ENCODE measurements around the gene NBPF1. TPM values are rescaled to one million over a fixed set of nuclear protein-coding genes. Genes with fewer than 3 reads are reported as not detected.
"Not testable (repeated sequence)": the region's sequence is repeated elsewhere in the genome, so short reads cannot be mapped to it uniquely, and the experiment has no call there.

Gene NBPF1
- total RNA-seq, 1 experiment from 2014 or later, result 46.0 TPM

GRCh38 chr1:16630661-16631247, 17.4 kb upstream of the NBPF1 start:
- Histone ChIP-seq H3K9me3 (ENCODE audit: control insufficient read depth in 1 of 2, insufficient read depth in 1 of 2, low read depth in 1 of 2, low read length in 2 of 2) (no peaks in the 10 kb centered on the region), H3K9me2 (ENCODE audit: insufficient read depth) (no peaks in the 10 kb centered on the region), H3K36me3 (ENCODE audit: control insufficient read depth in 1 of 2, insufficient read depth in 2 of 2, low read length in 2 of 2) (peaks cover 41 to 44% of the 10 kb centered on the region in 2 experiments; a peak in 3 of 4 replicates), H3K27ac (ENCODE audit: low read depth, low read length) (no peak overlapping the region; the same call in 1 of the 2 replicates), H2AFZ (ENCODE audit: low read depth, low read length, poor library complexity, severe bottlenecking) (no peak overlapping the region), H3K27me3 (ENCODE audit: insufficient read depth, low read length) (no peaks in the 10 kb centered on the region), H3K4me2 (ENCODE audit: low read length) (no peak overlapping the region), H3K9ac (ENCODE audit: low read length) (no peak overlapping the region), H3K4me3 (replicated peaks in 1 of 2; ENCODE audit: low read depth in 1 of 2, low read length in 2 of 2) (no peak overlapping the region), H3K79me2 (ENCODE audit: insufficient read depth, low read length) (peaks cover 10% of the 10 kb centered on the region), H3K4me1 (ENCODE audit: control insufficient read depth in 1 of 2, insufficient read depth in 2 of 2, low read length in 2 of 2) (no peaks in the 10 kb centered on the region), H4K20me1 (ENCODE audit: insufficient read depth) (no peaks in the 10 kb centered on the region)
- no peak for ATAC-seq
- ChIA-PET RAD21 (ENCODE audit: low non-redundant PET in 1 of 2, low total read pairs in 2 of 2, uncharacterized antibody in 2 of 2, unreplicated experiment in 2 of 2) (no interaction called here), CTCF (interaction anchor here (1.2 kb wide), 1 partner anchor 10 kb away, joined by 4 read pairs; no protein-coding TSS in a partner anchor), POLR2A (no interaction called here)
- intact Hi-C loops (cut with micrococcal nuclease), result no loop called here
- no peak for DNase-seq (ENCODE audit: low read depth, low spot score)
- TF ChIP-seq CBX3 (IDR thresholded peaks at IDR 0.05; ENCODE audit: low read depth) (no peak), EZH2 (IDR thresholded peaks at IDR 0.05) (no peak), SRF (IDR thresholded peaks at IDR 0.05; ENCODE audit: low read depth) (no peak), POLR2AphosphoS5 (IDR thresholded peaks at IDR 0.05; ENCODE audit: low read depth, low read length) (no peak), SIN3A (IDR thresholded peaks at IDR 0.05; ENCODE audit: low read depth) (no peak), TCF7L2 (IDR thresholded peaks at IDR 0.05; ENCODE audit: borderline replicate concordance, extremely low read depth, insufficient read depth, insufficient read length) (no peak), ATF3 (IDR thresholded peaks at IDR 0.05) (no peak), RAD21 (IDR thresholded peaks at IDR 0.05; ENCODE audit: low read depth) (no peak), CEBPB (IDR thresholded peaks at IDR 0.05; ENCODE audit: low read depth) (no peak), ELF1 (IDR thresholded peaks at IDR 0.05; ENCODE audit: borderline replicate concordance, low read depth) (no peak), POLR2A (IDR thresholded peaks at IDR 0.05; ENCODE audit: borderline replicate concordance, extremely low read depth, insufficient read depth, insufficient read length) (no peak), ZNF274 (IDR thresholded peaks at IDR 0.05; ENCODE audit: low read depth, low read length) (no peak), JUND (IDR thresholded peaks at IDR 0.05) (no peak)
- TF ChIP-seq, protein P1, sequence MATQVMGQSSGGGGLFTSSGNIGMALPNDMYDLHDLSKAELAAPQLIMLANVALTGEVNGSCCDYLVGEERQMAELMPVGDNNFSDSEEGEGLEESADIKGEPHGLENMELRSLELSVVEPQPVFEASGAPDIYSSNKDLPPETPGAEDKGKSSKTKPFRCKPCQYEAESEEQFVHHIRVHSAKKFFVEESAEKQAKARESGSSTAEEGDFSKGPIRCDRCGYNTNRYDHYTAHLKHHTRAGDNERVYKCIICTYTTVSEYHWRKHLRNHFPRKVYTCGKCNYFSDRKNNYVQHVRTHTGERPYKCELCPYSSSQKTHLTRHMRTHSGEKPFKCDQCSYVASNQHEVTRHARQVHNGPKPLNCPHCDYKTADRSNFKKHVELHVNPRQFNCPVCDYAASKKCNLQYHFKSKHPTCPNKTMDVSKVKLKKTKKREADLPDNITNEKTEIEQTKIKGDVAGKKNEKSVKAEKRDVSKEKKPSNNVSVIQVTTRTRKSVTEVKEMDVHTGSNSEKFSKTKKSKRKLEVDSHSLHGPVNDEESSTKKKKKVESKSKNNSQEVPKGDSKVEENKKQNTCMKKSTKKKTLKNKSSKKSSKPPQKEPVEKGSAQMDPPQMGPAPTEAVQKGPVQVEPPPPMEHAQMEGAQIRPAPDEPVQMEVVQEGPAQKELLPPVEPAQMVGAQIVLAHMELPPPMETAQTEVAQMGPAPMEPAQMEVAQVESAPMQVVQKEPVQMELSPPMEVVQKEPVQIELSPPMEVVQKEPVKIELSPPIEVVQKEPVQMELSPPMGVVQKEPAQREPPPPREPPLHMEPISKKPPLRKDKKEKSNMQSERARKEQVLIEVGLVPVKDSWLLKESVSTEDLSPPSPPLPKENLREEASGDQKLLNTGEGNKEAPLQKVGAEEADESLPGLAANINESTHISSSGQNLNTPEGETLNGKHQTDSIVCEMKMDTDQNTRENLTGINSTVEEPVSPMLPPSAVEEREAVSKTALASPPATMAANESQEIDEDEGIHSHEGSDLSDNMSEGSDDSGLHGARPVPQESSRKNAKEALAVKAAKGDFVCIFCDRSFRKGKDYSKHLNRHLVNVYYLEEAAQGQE (IDR thresholded peaks at IDR 0.05; ENCODE audit: low read depth), result no peak
- BruUV-seq (replicated peaks), result no TSS peak

GRCh38 chr1:16629916-16630530, 16.7 kb upstream of the NBPF1 start:
- H3K9me2 ChIP-seq (ENCODE audit: insufficient read depth); H3K9ac ChIP-seq (ENCODE audit: low read length); H3K4me2 ChIP-seq (ENCODE audit: low read length); intact Hi-C loops (cut with micrococcal nuclease); DNase-seq (ENCODE audit: low read depth, low spot score); H3K79me2 ChIP-seq (ENCODE audit: insufficient read depth, low read length); POLR2A ChIA-PET; H2AFZ ChIP-seq (ENCODE audit: low read depth, low read length, poor library complexity, severe bottlenecking); RAD21 ChIA-PET (ENCODE audit: low non-redundant PET in 1 of 2, low total read pairs in 2 of 2, uncharacterized antibody in 2 of 2, unreplicated experiment in 2 of 2); H3K27ac ChIP-seq (ENCODE audit: low read depth, low read length); H3K27me3 ChIP-seq (ENCODE audit: insufficient read depth, low read length); BruUV-seq (replicated peaks); H4K20me1 ChIP-seq (ENCODE audit: insufficient read depth); H3K4me3 ChIP-seq (replicated peaks in 1 of 2; ENCODE audit: low read depth in 1 of 2, low read length in 2 of 2); CTCF ChIA-PET; H3K9me3 ChIP-seq (ENCODE audit: control insufficient read depth in 1 of 2, insufficient read depth in 1 of 2, low read depth in 1 of 2, low read length in 2 of 2); H3K4me1 ChIP-seq (ENCODE audit: control insufficient read depth in 1 of 2, insufficient read depth in 2 of 2, low read length in 2 of 2): not testable (repeated sequence)
- peaks cover 44 to 49% of the 10 kb centered on the region in 2 experiments; a peak in 3 of 4 replicates for H3K36me3 ChIP-seq (ENCODE audit: control insufficient read depth in 1 of 2, insufficient read depth in 2 of 2, low read length in 2 of 2)
- peak; percentile 55 for ATAC-seq
